Pons (tissue), 1 donor: ENCODE results near the gene CTXND1.

Experiments
- DNase-seq: peaks from one replicate; pipeline ENCODE4 v3.0.0-alpha.2; 2016; ENCODE audit warnings: low spot score

CTXND1 gene

DNA sequence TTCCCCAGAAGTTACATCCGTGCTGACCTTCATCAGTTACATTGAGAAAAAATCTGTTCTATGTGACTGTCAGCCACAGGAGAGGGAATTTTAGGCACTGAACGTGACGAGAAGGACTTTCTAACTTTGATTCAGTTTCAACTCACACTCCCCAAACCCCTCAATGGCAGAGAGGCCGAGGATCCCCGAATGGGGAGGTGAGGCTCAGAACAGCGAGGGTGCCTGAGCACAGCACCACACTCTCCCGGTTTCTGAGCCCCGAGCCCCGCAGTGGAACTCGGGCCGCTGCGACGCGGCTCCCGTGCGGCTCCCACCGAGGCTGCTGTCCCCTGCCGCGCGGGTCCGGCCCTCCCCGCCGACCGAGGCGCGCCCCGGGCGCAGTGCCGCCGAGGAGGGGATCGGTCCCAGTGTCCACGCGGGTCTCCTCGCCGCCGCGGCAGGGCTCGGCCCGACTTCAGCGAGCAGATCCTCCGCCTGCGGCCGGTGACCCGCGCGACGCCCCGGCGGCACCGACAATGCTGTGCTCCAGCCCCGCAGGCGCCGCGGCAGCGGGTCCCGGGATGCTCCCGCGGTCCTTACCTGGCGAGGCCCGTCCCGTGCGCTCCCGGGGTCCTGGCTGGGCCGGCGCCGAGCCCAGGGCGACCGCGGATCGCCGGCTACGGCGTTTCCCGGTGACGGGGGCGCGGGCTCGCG lies 439 bp downstream of the CTXND1 start:
- DNase-seq: no peak

DNA sequence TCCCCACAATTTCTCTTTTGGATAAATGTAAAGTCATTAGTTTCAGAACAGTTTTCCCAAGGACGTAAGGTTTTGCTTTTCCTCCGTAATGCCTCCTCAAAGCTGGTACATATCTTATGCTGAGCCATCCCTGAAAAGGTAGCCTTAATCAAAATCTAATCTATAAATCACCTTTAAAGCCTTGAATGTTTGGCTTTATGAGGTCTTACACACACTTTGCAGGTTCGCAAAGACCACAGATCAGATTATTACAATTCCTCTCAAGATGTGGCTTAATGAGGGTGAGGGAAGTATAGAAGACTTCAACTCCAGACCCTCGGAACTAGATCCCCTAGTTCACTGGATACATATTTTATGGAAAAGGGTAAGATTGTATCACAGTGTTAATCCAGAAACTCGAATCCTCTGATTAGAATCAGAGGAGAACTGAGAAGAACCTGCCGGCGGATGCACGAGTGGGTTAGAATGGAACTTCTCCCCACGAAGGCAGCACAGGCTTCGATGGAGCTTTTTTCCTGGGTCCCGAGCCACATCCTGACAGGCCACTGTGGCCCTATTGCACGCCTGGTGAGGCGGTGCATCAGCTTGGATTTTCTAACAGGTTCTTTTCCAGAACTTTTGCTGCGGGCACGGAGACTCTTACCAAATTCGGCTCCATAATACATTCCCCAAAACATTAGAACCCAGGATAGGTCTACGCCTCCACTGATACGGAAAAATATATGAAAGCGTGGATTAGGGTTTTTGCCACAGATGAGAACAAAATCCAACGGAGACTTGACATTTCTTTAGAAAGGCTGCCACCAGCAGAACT lies 1.2 kb downstream of the CTXND1 start:
- DNase-seq: no peak

DNA sequence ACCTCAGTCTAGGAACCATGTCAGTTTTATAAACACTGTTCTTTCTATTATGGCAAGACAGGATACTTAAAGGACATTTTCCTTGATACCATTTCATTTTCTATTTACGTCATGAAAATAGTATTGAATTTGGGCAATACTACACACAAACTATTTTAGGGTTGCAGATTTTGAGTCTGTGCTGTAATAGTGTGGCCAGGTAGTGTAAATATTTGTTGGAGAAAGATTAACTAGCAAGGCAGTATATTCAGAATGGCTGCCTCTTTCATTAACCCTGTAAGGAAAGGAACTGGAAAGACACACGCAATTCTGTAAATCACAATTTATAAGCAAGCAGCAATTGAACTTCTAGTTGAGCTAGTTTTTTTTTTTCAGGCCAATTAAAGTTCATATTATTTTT lies 2.0 kb downstream of the CTXND1 start:
- no peak for DNase-seq

DNA sequence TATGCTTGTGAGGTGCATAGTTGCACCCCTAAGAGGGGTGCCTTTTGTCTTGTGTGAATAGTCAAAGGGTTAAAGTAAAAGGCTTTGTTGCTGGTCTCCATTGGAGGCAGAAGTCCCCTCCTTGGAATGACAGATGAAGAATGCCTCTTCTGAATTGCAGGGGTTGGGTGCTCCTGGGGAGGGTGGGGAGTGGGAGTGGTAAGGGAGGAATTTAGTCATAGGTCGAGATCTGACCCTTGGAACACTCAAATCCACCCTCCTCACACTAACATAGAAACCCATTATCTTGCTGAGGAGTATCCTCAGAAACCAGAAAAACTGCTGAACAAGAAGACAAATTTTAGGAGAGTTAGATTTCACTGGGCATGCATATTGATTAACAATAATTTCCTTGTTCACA lies 4.7 kb downstream of the CTXND1 start:
- no peak for DNase-seq

DNA sequence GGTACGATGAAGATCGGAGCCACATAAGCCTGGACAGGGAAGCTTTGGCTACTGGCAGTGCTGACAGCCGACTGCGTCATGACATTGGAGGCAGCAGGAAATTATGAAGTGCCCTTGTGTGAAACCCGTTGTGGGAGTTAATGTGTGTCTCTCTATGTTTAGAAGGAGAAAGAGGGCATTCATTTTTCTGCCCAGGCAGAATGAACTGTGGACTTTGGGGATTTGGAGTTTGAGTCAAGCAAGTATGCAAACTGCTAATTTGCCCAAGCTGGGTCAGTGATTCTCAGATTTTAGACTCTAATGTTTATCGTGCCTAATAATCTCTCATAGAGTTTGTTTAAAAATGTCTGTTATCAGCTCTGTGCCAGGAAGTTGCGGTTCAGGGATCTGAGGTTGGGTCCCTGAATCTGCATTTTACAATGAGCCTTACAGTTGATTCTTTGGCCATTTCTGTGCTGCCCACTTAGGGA lies 5.6 kb downstream of the CTXND1 start:
- DNase-seq: peak; percentile 79

DNA sequence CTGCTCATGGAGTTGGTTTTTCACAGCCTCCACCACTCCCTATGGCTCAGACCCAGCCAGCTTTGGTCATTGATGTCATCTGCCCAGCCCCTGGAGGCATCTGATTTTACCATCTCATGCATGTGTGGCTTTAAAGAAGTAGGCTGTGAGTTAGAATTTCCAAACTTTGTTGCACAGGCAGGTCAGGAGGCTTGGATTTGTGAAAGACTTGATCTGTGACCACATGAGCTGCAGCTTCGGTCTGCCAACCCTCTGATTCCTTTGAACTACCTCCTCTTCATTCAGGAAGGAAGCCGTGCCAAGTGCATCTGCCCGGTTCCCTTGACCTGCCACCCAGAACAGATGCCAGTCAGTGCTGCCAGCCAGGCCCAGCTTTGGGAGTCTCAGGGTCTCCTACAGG lies 9.2 kb downstream of the CTXND1 start:
- DNase-seq: peak; percentile 37

DNA sequence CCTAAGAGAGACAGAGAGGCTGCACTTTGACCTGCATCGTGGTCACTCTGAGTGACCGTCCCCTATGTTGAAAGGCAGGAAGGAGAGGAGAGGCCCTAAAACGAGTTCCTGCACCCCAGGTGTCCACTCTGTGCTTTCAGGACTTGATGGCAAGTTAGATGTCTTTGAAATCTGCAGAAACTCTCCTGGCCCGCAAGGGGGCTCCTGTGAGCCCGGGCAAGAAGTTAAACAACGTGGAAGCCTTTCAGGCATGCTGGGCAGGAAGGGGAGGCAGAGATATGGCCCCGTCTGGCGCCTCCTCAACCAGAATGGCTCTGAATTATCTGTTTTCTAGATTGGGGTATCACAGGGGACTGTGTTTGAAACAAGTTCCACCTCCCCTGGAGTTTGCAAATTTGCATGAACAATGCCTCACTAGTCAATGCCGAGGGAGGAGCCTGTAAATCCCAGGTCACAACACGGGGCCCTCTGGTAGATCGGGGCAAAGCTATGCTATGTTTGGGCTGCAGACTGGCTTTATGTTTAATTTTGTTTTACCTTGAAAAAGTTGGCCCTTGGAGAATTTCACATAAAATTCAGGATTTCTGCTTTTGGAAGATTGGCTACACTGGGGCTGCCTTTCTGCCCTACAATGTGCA lies 9.8 kb downstream of the CTXND1 start:
- DNase-seq: no peak

DNA sequence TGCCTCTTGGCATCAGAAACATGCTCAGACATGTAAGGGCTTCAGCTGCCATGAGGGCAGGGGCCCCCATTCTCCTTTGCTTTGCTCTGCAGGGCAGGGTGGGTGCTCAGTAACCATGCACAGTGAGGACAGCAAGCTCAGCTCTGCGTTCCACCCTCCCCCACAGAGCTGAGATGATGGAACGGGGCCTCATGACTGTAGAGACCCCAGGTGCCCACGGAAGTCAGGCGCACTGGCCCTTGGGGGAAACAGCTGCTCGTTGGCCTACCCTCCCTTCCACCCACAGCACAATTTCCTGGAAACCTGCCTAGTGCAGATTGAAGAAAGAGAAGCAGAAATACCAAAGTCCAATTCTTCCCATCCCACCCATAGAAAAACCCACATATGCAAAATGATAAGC lies 10.5 kb downstream of the CTXND1 start:
- DNase-seq: no peak

DNA sequence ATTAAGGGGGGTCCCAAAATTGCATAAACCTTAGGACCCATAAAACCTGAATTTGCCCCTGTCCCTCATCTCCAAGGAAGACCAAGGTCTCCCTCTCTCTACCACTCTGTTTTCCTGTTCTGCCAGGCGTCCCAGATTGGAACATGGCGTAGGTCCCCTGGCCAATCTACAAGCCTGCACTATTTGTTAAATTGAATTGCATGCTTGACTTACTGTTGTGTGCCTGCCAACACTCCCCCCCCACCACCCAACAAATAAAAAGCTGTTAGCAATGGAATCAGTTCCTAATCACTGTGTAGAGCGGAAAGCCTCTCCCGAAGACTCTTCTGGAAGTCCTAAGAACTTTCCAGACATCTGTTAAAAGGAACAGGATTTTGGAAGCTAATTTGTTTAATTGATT lies 11.7 kb downstream of the CTXND1 start:
- DNase-seq: no peak

DNA sequence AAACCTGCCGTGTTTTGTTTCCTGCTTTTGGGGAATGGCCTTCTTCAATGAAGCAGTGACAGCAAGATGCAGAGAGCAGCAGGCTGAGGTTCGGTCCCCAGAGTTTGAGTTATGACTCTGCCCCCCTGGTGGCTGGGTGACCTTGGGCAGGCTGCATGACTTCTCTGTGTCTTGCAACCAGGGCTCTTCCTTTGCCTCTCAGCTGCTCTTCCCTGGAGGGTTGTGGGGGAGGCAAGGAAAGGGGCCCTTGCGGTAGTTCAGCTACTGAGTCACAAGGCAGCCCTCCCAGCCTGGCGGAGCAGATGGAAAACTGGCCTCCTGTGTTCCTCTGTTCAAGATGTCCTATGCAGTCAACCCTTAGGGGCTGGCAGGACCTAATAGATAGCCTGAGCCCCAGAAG lies 17.1 kb downstream of the CTXND1 start:
- no peak for DNase-seq

DNA sequence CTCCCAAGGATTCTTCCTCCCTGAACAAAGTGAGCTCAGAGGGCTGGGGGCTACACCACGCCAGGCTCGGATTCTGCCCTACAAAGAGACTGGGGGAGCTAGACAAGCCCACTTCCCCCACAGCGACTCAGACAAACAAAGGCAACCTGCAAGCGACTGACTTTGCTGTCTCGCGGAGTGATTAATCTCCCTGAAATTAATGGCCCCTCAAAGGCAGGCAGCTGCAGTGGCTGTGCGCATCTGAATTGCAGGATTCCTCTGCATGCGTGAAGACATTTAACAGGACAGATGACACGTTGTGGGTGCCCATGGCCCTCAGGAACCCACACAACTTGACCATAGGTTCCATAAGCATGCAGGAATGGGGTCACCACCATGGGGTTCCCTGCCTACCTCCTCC lies 18.4 kb downstream of the CTXND1 start:
- DNase-seq: no peak

DNA sequence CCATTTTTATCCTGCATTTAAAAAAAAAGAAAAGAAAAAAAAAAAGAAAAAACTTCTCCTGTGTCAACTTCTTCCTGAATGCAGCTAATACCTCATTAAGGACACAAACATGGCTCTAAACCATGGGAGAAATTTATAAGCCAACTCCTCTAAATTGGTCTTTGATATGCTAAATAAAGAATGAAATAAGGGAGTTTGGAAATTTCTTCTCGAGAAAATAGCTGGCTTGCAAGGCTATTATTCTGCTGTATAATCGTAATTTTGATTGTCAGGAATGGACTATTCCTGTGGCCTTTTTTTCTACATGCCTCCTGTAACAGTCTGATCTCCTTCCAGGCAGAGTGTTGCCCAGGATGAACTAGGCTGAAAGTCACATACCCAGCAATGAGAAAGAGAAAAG lies 20.6 kb downstream of the CTXND1 start:
- DNase-seq: no peak

DNA sequence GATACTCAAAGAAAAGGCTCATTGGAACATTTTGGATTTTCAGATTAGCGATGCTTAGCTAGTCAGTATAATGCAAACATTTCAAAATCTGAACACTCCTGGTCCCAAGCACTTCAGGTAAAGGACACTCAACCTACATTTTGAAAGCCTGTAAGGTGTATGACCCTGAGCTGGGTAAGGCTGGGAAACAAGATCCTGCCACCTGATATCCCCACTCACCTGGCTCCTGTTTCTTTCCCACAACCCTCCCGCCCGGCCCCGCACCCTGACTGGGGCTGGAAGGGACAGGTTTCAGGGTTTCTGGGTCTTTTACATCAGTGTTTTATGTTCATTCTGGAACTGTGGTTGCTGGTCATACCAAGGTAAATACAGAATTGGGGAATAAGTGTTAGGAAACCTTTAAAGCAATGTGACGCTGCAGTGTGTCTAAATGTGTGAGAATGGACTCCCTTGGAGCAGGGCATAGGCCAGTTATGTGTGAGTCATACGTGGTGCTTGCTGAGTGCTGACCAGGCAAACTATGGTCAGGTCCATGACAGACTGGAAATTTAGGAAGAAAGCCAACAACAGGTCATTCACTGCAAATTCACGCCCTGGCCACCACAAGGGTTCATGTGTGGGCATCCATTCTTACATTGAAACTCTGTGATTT lies 22.9 kb downstream of the CTXND1 start:
- no peak for DNase-seq

DNA sequence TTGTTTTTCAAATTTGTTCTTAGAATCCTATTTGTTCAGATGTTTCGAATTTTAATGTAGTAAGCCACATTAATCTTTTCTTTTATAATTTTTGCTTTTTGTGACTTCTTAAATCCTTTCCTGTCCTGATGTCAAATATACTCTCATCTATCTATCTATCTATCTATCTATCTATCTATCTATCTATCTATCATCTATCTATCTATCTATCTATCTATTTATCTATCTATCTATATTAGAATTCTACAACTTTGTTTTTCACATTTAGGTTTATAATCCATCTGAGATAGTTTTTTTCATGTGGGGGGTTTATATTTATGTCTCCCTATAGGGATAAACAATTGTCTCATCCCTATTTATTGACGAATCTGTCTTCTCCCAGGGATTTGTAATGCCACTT lies 32.1 kb downstream of the CTXND1 start:
- no peak for DNase-seq

DNA sequence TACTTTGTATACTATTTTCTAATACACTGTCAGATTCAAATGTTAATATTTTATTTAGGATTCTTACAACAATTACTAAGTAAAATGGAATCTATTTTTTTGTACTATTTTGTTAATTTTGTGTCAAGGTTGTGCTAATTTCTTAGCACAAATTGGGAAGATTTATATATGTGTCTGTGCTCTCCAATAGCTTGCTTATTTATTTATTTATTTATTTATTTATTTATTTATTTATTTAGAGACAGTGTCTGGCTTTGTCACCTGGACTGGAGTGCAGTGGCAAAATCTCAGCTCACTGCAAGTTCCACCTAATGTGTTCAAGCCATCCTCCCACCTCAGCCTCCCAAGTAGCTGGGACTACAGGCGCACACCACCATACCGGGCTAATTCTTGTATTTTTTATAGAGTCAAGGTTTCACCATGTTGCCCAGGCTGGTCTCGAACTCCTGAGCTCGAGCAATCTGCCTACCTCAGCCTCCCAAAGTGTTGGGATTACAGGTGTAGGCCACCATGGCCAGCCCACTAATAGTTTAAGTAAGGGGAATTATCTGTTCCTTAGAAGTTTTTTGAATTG lies 34.6 kb downstream of the CTXND1 start:
- DNase-seq: no peak

DNA sequence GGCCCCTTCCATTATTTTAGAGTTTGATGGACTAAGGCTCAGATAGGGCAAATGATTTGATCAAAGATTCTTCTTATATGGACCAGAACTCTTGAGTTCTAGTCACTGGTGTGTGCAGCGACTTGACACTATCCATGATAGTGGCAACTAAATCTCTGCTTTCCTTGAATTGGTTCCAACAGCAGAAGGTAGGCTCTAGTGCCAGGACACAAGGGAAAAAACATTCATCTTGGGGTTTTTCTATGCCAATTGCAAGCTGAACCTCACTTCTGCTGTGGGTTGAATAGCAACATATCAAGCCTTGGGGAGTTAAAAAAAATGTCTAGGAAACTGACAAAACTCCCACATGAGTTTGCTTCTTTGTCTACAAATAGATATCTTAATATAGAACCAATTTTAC lies 35.1 kb downstream of the CTXND1 start:
- no peak for DNase-seq

DNA sequence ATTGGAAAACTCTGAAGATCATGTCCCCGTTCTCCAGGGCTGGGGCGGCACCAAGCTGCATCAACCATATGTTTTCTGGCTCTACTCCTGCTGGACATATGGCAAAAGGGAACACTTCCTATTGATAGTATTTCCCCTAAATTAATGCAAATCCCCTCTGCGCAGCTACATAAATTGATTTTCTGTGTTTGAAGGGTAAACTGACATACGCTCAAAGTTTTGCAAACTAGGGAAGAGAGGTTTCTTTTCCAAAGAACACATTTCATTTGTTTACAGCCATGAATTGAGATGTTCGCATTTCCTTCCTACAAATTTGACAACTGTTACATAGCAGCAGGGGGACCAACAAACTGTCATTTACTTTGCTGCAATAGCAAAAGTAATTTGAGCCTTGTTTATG lies 35.9 kb downstream of the CTXND1 start:
- DNase-seq: peak; percentile 7

DNA sequence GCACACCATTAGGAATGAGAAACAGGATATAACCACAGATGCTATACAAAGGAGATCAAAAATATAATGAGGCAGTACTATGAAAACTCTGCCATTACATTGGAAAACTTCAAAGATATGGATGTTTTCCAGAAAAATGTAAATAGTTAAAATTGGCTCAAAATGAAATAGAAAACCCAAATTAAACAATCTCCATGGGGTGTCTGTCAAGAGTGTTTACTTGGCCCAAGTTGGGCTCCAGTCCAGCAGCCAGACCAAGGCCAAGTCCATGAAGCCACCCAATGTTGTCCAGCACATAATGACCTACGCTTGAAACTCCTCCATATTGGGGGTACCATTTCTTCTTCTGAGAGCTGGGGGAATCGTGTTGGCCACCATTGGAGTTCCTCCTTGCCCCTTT lies 37.1 kb downstream of the CTXND1 start:
- no peak for DNase-seq

DNA sequence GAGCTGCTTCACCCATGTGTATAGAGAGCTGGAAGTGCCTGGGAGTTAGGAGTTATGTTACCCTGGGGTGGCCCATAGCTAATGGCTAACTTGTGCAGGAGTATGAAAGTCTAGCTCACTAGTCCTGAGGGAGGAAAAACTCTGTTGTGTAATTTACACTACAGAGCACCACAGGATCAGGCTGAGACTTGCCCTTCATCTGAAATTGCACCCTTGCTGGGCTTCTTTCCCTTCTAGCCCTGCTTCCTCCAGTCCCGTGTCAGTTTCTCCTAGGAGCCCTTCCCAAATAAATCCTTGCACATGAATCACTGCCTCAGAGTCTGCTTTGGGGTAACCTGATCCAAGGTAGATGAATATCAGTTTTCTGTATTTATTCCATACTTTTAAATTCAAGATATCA lies 40.0 kb downstream of the CTXND1 start:
- DNase-seq: no peak

DNA sequence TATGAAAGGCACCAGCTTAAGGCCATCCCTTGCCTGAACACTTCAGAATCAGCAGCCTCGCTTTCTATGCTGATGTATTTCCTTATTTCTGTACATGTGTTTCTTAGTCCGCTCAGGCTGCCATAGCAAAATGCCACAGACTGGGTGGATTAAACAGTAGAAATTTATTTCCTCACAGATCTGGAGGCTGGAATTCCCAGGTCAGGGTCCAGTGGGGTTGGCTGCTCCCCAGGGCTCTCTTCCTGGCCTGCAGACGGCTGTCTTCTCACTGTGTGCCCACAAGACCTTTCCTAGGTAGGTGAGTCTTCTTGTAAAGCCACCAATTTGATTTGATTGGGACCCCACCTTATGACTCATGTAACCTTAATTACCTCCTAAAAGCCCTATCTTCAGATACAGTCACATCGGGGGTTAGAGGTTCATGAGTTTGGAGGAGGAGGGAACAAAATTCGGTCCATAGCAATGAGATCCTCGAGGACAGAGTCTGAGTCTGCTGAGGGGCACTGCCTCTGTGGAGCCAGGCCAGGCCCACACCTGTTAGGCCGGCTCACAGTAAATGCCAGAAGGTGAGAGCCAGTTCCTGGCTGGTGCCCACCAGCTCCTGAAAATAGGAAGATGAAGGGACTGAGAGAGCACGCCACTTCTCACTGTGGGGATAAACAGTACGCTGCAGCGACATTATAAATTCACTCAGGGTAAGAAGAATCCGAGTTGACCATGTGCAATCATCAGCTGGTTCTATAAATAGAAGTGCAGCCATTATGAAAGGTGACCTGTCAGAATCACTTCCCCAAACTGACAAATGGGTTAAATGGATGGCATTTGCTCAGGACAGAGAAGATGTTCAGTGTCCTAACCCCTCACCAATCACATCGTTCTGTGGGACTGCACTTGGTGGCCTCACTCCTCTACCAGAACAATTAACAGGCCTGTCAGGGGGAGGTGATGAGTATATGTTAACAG lies 41.1 kb downstream of the CTXND1 start:
- no peak for DNase-seq
